BJ (cell line): Measurements from ENCODE around the gene TRPM2. TPM values are rescaled to one million over a fixed set of nuclear protein-coding genes. Genes with fewer than 3 reads are reported as not detected.
"Not testable (repeated sequence)": the region's sequence is repeated elsewhere in the genome, so short reads cannot be mapped to it uniquely, and the experiment has no call there.

Source experiments
- CTCF ChIA-PET: fragments of 350-600 bp; formaldehyde crosslinking; extraction: SDS; loops from one replicate; lab custom pipeline; 2021; ENCODE audit warnings: antibody characterized with exemption, inconsistent platforms; lab: Yijun Ruan, JAX
- POLR2A ChIA-PET: fragments of 300-600 bp; sonication (Branson Sonifier 250); formaldehyde crosslinking; extraction: SDS; loops from one replicate; lab custom pipeline; 2021; ENCODE audit warnings: antibody characterized with exemption; lab: Charles Lee
- DNase-seq: peaks from one replicate; pipeline ENCODE4 v3.0.0-alpha.2; 2011; ENCODE audit warnings: low read depth
- H3K27me3 ChIP-seq: 2 replicates; pipeline ENCODE4 v1.6.0; 2011; ENCODE audit warnings: low read length; ENCODE audit not compliant: control insufficient read depth, insufficient read depth
- H3K36me3 ChIP-seq: 2 replicates; pipeline ENCODE4 v1.5.1; 2011; ENCODE audit warnings: low read length; ENCODE audit not compliant: control insufficient read depth, insufficient read depth
- H3K4me3 ChIP-seq: 2 replicates; pipeline ENCODE4 v1.5.1; 2011; ENCODE audit warnings: low read depth, mild to moderate bottlenecking, control low read depth, low read length
- CTCF ChIP-seq: IDR thresholded peaks from 2 replicates; pipeline ENCODE4 v1.5.1; 2011; ENCODE audit warnings: low read depth, mild to moderate bottlenecking, control low read depth, inconsistent platforms, low read length, moderate library complexity; ENCODE audit not compliant: insufficient read depth
- polyA plus RNA-seq: library from polyadenylated mRNA; depleted of rRNA; stranded (reverse); fragments of >200 nt; gene quantifications from 2 replicates; pipeline ENCODE4 v1.2.3, GENCODE V29; 2011

The TRPM2 gene
- polyA plus RNA-seq, 1 experiment, result not detected

- ChIA-PET POLR2A (no interaction called here), CTCF (no interaction called here)
- no peak for TF ChIP-seq CTCF
- no peak for DNase-seq
- Histone ChIP-seq H3K27me3 (no peaks in the 10 kb centered on the region), H3K36me3 (no peaks in the 10 kb centered on the region), H3K4me3 (no peak overlapping the region)
These were observed 60.3 kb downstream of the TRPM2 start for GRCh38 chr21:44413566-44414290.

- Histone ChIP-seq H3K36me3 (no peaks in the 10 kb centered on the region), H3K27me3 (no peaks in the 10 kb centered on the region), H3K4me3 (no peak overlapping the region)
- CTCF ChIA-PET, result no interaction called here
- no peak for DNase-seq
- no peak for TF ChIP-seq CTCF
- POLR2A ChIA-PET, result no interaction called here
These were observed 61.1 kb downstream of the TRPM2 start for GRCh38 chr21:44414291-44415072.

GRCh38 chr21:44415073-44416025 is 61.9 kb downstream of the TRPM2 start:
- no peak for TF ChIP-seq CTCF
- H3K36me3 ChIP-seq, result no peaks in the 10 kb centered on the region
- no peak overlapping the region for H3K4me3 ChIP-seq
- ChIA-PET POLR2A (no interaction called here), CTCF (no interaction called here)
- no peaks in the 10 kb centered on the region for H3K27me3 ChIP-seq
- no peak for DNase-seq

- no peak for TF ChIP-seq CTCF
- CTCF ChIA-PET, result no interaction called here
- no peaks in the 10 kb centered on the region for H3K36me3 ChIP-seq
- H3K4me3 ChIP-seq, result no peak overlapping the region
- H3K27me3 ChIP-seq, result no peaks in the 10 kb centered on the region
- DNase-seq, result no peak
- POLR2A ChIA-PET, result no interaction called here
These were observed 62.8 kb downstream of the TRPM2 start for GRCh38 chr21:44416193-44416592.

- POLR2A ChIA-PET, H3K4me3 ChIP-seq, H3K36me3 ChIP-seq, H3K27me3 ChIP-seq, DNase-seq: not testable (repeated sequence)
- CTCF ChIA-PET, result interaction anchor here (0.7 kb wide), 1 partner anchor 44 kb away, joined by 3 read pairs; no protein-coding TSS in a partner anchor
These were observed 64.2 kb downstream of the TRPM2 start for GRCh38 chr21:44417621-44418107.
